ENCODE results near the gene B3GNT9.

Gene B3GNT9

DNA sequence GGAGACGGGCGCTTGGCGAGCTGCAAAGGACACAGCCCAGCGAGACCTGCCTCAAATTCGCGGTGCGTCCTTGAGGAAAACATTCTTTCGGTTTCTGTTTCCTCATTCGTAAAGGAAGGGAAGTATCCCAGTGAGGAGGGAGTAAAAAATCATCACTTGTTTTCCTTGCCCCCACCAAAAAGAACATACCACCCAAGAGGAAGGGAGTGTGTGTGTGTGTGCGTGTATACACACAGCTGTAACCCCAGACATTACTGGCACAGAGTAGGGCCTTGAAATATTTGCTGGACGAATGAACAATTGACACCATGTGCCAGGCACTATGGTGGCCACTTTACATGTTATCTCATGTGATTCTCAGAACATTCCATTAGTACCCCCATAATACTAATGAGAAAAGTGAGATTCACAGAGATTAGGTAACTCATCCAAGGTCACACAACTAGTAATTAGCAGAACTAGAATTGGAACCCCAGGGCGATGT is 34.9 kb upstream of the B3GNT9 start:
- no peak for FAIRE-seq

DNA sequence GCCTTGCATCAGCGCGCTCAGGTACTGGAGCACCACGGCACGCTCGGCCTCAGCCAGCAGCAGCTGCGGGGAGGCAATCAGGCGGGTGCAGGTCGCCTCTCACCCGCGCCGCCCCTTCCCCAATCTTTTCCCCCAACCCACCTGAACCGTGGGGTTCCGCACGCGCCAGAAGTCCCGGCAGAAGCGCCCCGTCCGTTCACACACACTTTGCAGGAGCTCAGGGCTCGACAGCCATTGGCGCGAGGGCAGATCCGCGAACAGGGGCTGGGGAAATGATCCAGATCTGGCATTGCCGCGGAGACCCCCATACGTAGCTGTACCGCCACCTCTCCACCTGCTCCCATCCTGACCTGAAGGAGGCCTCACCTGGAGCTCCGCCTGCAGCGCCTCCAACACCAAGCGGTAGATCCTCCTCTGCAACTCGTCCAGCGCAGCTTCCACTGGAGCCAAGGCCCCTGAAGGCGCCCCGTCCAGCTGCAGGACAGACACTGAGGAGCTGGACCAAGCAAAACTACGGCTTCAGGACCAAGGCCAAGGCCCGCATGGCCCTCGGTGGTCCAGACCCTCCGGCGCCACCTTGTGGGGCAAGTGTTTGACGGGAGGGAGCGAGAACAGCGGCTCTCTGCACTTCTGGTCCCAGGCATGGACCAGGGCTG is 34.3 kb upstream of the B3GNT9 start:
- FAIRE-seq = peak; percentile 96
- DNase-seq (ENCODE audit: insufficient read length, low spot score) = no peak

More for the DNA sequence above, 34.9 kb upstream of the B3GNT9 start:
- DNase-seq (ENCODE audit: insufficient read length, low spot score) = no peak

DNA sequence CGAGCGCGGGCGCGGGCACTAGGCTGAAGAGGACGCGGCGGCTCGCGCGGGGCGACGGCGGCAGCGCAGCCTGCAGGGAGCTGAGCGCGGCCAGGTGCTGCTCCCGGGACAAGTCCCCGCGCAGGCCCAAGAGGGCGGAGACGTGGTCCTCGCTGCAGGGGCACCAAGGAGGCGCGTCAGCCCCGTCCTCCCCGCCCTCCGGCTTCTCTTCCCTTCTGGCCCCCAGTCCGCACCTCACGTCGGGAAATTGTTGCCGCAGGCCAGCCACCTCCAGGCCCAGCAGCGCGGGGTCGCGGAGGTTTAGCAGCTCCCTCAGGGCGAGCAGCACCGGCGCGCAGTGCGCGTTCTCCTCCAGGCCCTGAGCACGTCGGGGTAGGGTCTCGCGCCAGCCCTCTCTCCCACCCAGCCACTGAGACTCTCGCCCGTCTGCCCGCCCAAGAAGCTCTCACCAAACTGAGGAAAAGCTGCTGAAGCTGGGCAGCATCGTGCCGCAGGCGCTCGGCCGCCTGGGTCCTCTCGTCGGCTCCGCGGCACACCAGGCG is 33.7 kb upstream of the B3GNT9 start:
- no peak for DNase-seq (ENCODE audit: insufficient read length, low spot score)
- peak; percentile 23 for FAIRE-seq

DNA sequence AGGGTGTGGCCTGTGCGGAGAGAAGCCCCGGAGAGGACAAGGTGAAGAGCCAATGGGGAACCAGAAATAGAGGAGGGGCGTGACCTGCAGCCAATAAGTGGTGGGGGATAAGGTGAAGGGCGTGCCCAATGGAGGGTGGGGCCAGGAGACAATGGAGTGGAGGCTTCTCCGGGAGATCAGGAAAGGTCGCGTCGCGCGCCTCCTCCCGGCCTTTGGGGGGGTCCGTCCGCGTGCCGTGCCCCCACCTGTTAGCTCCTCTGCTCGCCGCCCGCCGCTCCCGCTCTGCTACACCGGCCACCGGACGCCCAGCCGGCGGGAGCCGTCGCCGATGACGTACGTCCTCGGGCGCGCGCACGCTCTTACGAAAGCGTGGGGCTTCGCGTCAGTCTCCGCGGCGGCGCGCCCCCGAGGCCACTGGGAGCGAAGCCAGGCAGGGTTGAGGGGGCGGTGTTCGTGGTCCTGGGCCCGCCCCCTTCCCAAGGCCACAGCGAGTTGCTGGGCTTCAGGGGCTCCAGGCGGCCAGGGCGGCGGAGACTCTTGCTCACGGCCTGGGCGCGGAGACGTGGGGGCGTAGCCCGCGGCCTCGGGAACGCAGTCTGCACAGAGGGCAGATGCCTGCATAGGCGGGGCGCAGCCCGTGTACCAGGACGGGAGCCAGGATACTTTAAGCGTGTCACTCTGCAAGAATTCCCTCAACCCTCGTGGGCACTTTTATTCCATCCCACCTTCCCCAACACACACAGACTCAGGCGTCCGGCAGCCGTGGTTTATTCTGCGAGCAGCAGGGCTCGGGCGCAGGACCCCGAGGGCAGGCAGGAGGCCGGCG is 33.0 kb upstream of the B3GNT9 start, which contains the start of gene MATCAP1:
TSS of gene MATCAP1 (minus strand) at position 337 of the 826 bp plus-strand sequence. CDS start 3,353 bp downstream, outside the sequence.
- peak; percentile 100 for DNase-seq (ENCODE audit: insufficient read length, low spot score)
- FAIRE-seq = peak; percentile 100

DNA sequence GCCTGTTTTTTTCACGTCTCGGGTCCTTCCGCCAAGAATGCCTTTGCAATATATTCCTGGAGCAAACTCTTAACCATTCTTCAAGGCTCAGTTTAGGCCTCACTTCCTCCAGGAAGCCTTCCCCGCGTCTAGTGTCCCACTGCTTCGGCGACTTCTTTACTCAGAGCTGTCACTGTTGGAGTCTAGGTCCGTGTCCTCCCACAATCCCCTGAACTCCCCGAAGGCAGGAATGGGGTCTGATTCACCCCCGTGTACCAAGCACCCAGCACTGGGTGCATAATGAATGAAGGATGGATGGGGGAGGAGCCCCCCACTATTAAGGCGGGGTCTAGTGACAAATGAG is 32.5 kb upstream of the B3GNT9 start:
- FAIRE-seq (no peak), DNase-seq (ENCODE audit: insufficient read length, low spot score) (no peak)

DNA sequence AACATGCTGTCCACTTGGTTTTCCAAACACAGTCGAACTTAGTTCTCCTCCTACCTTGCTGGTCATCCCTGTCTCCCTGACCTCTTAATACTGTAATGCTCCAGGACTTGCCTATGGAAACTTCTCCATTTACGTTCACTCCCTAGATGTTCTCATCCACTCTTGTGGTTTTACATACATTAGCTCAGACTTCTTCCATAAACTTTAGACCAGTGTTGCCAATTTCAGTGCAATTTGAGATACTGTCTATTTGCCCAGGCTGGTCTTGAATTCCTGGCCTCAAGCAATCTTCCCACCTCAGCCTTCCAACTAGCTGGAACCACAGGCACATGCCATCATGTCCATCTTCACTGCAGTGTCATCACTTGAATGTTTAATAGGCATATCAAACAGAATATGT is 31.5 kb upstream of the B3GNT9 start:
- FAIRE-seq = no peak
- DNase-seq (ENCODE audit: insufficient read length, low spot score) = no peak

DNA sequence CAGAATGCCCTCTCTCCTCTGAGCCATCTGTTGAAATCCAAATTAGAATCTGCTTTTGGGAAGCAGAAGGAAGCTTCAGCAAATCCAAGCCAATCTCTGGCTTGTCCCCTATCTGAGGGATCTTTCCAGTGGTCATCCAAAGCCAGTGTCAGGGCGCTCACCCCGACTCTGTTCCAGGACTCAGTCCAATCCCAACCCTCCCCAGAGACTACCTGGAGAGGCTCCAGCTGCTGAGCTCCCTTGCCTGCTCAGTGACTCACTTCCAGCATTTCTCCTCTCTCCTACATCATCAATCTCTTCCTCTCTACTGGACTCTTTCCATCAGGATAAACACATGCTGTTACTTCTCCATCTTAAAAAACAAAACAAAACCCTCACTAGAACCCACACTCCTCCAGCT is 30.5 kb upstream of the B3GNT9 start:
- FAIRE-seq (no peak), DNase-seq (ENCODE audit: insufficient read length, low spot score) (no peak)

DNA sequence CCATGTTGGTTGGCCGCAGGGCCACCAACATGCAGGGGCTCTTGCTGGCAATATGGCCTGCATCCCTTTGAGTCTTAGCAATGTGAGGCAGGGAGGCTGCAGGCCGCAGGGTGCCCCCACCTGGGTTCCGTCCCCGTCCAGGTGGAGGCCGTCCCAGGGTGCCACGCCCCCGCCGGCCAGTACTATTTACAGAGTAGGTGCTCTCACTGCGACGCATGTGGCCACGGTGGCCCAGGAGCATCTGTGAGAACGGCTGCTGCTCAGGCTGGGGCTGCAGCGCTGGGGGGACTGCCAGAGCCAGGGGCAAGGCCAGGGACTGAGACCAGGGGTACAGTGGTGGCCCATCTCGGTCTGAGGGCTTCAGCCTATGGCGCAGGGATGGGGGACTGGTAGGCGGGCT is 29.4 kb upstream of the B3GNT9 start:
- FAIRE-seq (no peak), DNase-seq (ENCODE audit: insufficient read length, low spot score) (no peak)

DNA sequence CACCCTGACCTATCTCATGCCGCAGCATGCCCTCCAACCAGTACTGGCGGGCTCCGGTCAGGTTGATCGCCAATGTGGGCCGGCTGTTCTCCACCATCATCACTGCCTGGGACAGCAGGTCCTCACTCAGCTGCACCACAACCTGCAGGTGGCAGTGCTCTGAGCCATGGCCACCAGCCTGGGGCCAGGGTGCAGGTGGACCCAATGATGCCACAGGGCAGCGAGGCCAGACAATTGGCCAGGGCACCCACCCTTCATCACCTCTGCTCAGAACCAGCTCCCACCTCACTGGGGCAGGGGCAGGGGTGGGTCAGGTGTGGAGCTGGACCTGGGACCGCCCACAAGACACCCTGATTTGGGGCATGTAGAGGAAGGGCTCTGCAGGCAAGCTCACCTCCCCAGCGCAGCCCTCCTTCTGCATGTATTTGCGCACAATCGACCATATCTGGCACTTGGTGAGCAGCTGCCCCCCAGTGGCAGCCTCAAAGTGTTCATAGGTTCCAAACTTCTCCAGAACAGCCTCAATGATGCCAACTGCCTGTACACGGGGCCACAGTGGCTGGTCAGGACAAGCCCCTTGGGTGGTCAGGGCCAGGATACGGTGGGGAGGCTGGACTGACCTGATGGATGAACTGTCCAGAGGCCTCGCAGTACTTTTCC is 28.8 kb upstream of the B3GNT9 start:
- DNase-seq (ENCODE audit: insufficient read length, low spot score) = no peak
- no peak for FAIRE-seq

DNA sequence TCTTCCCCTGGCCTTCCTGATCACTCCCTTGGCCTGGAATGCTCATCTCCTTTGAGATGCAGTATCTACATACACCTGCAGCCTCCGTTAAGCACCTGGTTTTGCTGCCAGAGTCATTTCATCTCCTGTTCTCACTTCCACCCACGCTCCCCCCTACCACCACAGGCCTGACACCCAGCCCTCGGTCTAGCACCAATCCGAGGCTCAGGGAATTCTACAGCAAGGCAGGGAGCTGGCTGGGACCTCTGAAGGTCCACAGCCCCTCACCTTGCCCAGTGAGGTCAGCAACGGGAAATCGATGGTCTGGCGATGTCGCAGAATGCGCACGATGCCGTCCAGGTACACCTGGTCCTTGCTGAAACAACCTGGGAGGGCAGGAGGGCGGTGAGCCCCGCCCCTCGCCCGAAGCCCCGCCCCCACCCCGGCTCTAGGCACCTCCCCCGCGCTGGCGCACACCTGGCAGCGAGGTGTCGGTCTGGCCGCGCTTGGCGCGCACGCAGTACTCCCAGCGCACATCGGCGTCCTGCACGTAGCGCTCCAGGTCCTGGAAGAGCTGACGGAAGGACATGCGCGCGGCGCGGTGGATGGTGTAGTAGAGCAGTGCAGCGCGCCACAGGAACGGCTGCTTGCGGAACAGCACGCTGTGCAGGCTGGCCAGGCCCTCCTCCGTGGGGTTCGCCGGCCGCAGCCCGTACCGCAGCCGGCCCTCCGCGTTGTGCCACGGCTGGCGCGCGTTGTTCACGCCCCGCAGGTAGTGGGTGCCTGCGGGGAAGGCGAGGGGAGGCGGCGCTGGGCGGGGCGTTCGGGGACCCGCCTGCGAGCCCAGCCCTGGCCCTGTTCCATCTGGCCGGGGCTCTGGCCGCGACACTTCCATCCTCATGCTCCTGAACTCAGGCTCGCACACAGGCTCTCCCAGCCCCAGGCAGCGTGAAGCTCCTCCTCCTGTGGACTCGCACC is 27.2 kb upstream of the B3GNT9 start:
- FAIRE-seq (no peak), DNase-seq (ENCODE audit: insufficient read length, low spot score) (no peak)

DNA sequence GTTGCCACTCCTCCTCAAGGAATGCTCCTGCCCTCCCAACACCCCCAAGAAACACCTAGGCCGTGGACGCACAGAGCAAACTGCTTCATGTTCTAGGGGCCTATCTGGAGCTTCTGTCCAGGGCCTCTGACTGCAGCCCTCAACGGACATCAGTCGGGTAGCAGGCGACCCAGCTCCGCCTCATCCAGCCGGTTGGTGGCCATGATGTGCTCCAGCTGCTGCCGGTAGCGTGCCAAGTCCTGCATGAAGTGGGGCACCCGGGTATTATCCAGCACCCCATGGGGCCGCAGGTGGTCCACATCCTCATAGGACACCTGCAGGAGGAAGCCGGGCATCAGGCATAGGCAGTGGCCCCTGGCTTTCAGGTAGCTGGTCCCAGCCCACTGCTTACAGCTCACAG is 25.9 kb upstream of the B3GNT9 start:
- no peak for DNase-seq (ENCODE audit: insufficient read length, low spot score)
- no peak for FAIRE-seq

DNA sequence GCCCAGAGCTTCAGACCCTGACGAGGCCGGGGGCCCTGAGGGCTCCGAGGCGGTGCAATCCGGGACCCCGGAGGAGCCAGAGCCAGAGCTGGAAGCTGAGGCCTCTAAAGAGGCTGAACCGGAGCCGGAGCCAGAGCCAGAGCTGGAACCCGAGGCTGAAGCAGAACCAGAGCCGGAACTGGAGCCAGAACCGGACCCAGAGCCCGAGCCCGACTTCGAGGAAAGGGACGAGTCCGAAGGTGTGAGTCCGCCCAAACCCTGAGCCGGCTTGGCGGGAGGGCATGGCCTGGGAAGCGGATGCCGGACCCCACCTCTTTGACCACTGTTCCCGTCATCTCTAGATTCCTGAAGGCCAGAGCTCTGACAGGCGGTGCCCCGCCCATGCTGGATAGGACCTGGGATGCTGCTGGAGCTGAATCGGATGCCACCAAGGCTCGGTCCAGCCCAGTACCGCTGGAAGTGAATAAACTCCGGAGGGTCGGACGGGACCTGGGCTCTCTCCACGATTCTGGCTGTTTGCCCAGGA is 24.0 kb upstream of the B3GNT9 start:
- DNase-seq (ENCODE audit: insufficient read length, low spot score) (no peak), FAIRE-seq (no peak)

DNA sequence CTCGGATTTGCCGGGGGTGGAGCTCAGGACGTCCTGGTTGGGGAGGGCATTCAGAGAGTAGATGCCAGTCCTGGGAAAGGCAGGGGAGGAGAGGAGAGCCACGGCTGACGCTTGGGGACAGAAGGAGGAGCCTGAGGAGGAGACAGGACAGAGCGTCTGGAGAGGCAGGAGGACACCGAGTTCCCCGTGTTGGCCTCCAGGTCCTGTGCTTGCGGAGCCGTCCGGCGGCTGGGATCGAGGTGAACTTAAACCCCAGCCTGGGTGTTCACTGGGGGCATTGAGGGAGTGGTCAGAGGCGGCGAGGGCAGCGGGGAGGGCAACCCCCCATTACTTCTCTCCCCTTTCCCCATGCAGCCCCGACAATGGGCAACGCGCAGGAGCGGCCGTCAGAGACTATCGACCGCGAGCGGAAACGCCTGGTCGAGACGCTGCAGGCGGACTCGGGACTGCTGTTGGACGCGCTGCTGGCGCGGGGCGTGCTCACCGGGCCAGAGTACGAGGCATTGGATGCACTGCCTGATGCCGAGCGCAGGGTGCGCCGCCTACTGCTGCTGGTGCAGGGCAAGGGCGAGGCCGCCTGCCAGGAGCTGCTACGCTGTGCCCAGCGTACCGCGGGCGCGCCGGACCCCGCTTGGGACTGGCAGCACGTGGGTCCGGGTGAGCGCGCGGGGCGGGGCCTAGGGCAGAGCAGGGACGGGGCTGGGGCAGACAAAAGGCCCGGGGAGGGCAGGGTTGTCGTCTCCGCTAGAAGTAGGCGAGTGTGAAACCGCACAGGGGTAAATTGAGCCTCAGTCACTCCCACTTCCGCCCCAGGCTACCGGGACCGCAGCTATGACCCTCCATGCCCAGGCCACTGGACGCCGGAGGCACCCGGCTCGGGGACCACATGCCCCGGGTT is 23.3 kb upstream of the B3GNT9 start:
- no peak for FAIRE-seq
- no peak for DNase-seq (ENCODE audit: insufficient read length, low spot score)

DNA sequence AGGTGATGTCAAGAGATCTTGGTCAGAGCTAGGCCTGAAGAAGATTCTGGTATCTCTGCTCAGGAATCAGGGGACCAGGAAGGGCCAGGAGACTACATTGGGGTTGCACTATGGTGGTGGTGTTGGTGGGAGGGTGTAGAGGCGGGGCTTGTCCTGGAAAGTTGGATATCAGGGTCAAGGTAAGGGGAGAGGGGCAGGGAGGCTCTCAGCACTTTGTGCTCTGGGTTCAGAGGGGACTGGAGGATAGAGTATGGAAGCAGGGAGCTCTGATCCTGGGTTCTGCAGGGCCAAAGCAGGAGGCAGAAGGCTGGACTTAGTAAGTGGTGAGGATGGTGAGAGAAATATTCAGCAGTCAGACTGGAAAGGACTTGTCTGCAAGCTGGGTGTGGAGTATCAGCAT is 22.5 kb upstream of the B3GNT9 start:
- no peak for DNase-seq (ENCODE audit: insufficient read length, low spot score)
- no peak for FAIRE-seq

DNA sequence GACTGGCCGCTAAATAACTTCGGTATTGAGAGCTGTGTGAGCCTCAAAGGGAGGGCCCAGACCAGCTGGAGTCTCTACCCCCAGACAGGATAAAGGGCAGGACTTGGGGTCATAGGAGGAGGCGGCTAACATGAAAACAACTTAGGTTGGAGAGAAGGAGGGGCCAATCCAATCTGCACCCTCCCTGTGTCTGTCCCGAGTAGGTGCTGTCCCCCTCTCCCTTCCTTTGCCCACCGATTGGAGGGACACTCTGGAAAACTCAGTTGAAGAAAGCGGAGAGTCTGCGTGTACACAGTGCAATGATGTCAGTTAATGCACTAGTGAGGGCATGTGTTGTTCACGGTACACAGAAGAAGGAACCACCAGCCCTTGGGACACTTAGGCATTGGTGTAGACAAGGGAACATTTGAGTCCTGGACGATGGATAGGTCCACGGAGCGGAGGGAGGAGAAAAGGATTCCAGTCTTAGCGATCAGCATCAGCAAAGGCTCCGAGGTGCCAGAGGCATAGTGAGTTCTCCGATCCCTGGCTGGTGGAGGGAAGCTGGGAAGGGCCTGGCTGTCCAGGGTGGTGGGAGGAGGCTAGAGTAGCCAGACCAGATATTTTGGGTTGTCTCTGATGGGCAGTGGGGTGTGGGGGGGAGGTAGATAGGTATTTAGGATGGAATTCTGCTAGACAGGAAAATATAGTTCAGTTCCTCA is 20.3 kb upstream of the B3GNT9 start:
- FAIRE-seq (no peak), DNase-seq (ENCODE audit: insufficient read length, low spot score) (no peak)

DNA sequence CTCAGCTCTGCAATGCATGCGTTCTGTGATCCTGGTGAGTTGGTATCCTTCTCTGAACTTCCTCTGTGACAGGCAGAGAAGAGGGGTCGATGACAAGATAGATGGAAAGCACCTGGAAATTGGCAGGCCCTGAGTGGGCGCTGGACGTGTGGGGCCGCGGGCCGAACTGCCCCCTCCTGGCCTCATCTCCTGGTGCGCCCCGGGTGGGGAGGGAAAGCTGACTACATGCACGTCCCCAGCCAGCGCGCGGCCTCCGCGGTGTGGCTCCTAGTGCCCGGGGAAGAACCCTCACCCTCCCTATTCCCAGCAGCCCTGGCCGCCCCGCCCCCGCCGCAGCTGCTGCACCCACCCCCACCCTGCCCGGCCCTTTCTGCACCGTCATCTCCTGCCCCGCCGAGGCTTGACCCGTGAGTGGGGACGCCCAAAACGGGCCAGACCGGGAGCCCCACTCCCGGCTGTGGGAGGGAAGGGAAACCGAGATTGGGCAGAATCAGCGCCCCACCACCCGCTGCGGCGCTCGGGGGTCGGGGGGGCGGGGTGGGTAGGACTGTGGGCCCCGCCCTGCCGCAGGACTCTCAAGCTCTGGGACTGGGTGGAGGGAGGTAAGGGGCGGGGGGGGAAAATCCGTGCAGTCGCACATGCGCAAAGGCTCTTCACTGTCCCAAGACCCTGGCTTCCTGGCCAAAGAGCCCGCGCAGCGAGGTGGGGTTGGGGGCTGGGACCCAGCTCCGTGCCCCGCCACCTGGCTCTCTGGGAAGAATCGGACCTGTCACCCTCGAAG is 19.6 kb upstream of the B3GNT9 start, which contains the start of gene NOL3:
TSS of gene NOL3 (plus strand) at position 371 of the 781 bp plus-strand sequence.
- FAIRE-seq (no peak), DNase-seq (ENCODE audit: insufficient read length, low spot score) (peak; percentile 55)

DNA sequence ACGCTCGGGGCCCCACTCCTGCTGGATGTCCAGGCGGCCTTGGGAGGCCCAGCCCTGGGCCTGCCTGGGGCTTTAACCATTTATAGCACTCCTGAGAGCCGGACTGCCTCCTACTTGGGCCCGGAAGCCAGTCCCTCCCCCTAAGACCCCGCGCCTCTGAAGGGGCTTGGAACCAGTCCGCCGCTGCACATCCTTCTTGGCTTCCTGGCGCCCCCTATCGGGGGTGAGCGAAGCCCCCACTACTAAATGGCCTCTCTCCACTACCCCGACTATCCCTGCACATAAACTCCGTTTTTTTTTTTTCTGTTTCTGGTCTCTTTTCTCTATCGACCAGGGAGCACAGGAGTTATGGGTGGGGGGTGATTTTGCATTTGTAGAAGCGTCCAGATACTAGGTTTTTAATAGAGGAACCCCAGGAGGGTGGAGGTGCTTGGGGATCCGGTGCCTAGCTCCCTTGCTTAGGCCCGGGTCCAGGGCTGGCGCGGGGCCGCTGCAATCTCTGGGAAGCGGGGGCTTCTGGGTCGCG is 18.9 kb upstream of the B3GNT9 start:
- FAIRE-seq (no peak), DNase-seq (ENCODE audit: insufficient read length, low spot score) (no peak)

Data from GM19239 (cell line).